Spleen (tissue), 11 donors: Measurements from ENCODE around the gene AHDC1. TPM values are rescaled to one million over a fixed set of nuclear protein-coding genes. Genes with fewer than 3 reads are reported as not detected.

ENCODE experiments used
- DNase-seq: peaks from one replicate; pipeline ENCODE4 v3.0.0-alpha.2; 2020
- H3K27ac ChIP-seq, 8 donors: fragments of 200-600 bp; sonication (generic) in 7 of 8; 1 replicate in 4 of 8; 2 replicates in 4 of 8; pipeline versions ENCODE4 v1.5.0 to v1.8.0; 2016 to 2021; ENCODE audit warnings: inconsistent platforms in 4 of 8, mild to moderate bottlenecking in 4 of 8, moderate library complexity in 1 of 8
- H3K27me3 ChIP-seq, 7 donors: fragments of 200-600 bp; sonication (generic) in 6 of 7; replicated peaks in 1 of 7; 1 replicate in 4 of 7; 2 replicates in 3 of 7; pipeline versions ENCODE4 v1.5.0 to v1.8.0; 2016 to 2021; ENCODE audit warnings: inconsistent platforms in 3 of 7, mild to moderate bottlenecking in 1 of 7
- H3K36me3 ChIP-seq, 6 donors: fragments of 200-600 bp; sonication (generic) in 5 of 6; 1 replicate in 4 of 6; 2 replicates in 2 of 6; pipeline versions ENCODE4 v1.5.0 to v1.8.0; 2016 to 2021; ENCODE audit warnings: inconsistent platforms in 2 of 6
- H3K4me1 ChIP-seq, 6 donors: fragments of 200-600 bp; sonication (generic) in 5 of 6; 1 replicate in 3 of 6; 2 replicates in 3 of 6; pipeline versions ENCODE4 v1.5.0 to v1.8.0; 2016 to 2021; ENCODE audit warnings: inconsistent platforms in 3 of 6
- H3K4me3 ChIP-seq, 8 donors: fragments of 200-600 bp; sonication (generic) in 7 of 8; 1 replicate in 4 of 8; 2 replicates in 4 of 8; pipeline versions ENCODE4 v1.5.0 to v1.8.0; 2016 to 2021; ENCODE audit warnings: inconsistent platforms in 4 of 8, mild to moderate bottlenecking in 4 of 8, moderate library complexity in 2 of 8
- H3K9me3 ChIP-seq, 8 donors: fragments of 200-600 bp; sonication (generic) in 7 of 8; 1 replicate in 4 of 8; 2 replicates in 4 of 8; pipeline versions ENCODE4 v1.5.0 to v1.8.0; 2016 to 2021; ENCODE audit warnings: inconsistent platforms in 4 of 8
- POLR2A ChIP-seq, 3 donors: fragments of 450-650 bp; IDR thresholded peaks; one replicate each; pipeline ENCODE4 v1.5.1; 2017; ENCODE audit warnings: antibody characterized with exemption in 3 of 3, mild to moderate bottlenecking in 1 of 3
- POLR2AphosphoS5 ChIP-seq, 3 donors: sonication (generic); formaldehyde crosslinking; IDR thresholded peaks; one replicate each; pipeline ENCODE4 v1.5.1; 2017; ENCODE audit warnings: antibody characterized with exemption in 3 of 3
- WGBS, 5 donors: extraction: QIAGEN DNeasy Blood & Tissue Kit in 3 of 5; methylation state at CpG; one replicate each; pipeline versions ENCODE4 v1.1.5 to v1.1.7; 2013 to 2018; 5-methylcytosine and 5-hydroxymethylcytosine counted together
- intact Hi-C: fragments of 100-400 bp; cut with DNase I; formaldehyde crosslinking; loops from one replicate; pipeline ENCODE4 v1.15.0; 2023; ENCODE audit warnings: low total_unique reads
- polyA plus RNA-seq, 3 donors: library from polyadenylated mRNA; stranded (reverse); fragments of 200-250 nt; gene quantifications; one replicate each; pipeline ENCODE4 v1.2.1, GENCODE V29; 2013
- total RNA-seq, 7 donors: library from RNA; depleted of rRNA in 3 of 7; stranded (reverse); fragments of >200 nt in 3 of 7; fragmentation: NEBNext Ultra II Directional in 4 of 7; extraction: Animal tissue kit (Norgen Biotek cat#: 25700) in 4 of 7; gene quantifications; one replicate each; pipeline versions ENCODE4 v1.1.0 to v1.2.1, GENCODE V29; 2016 to 2021
- TF ChIP-seq, protein P1 (sequence below), 11 experiments: fragments of 200-600 bp in 7 of 11; fragments of 450-650 bp in 4 of 11; sonication (generic) in 4 of 11; IDR thresholded peaks in 8 of 11; conservative IDR thresholded peaks in 3 of 11; 1 replicate in 7 of 11; 2 replicates in 4 of 11; pipeline versions ENCODE4 v1.4.0 to v1.8.0; 2016 to 2021; ENCODE audit warnings: antibody characterized with exemption in 11 of 11, inconsistent platforms in 4 of 11, mild to moderate bottlenecking in 1 of 11
- donor health status: healthy with polysubstance abuse.
- donor health status: DM: no; HTN: no; CAD: no; lungs with moderate emphysema.
- donor health status: DM: no; HTN: no; CAD: no.
- donor health status: Bipolar disorder and iron deficiency.
- donor health status: healthy.
- donor health status: DM: no; HTN: no; CAD: no.
- donor health status: DM: yes; HTN: yes; CAD: no.

Gene AHDC1
- total and polyA plus RNA-seq, 10 donors: 3.2 to 104 (median 42.7) TPM

DNA sequence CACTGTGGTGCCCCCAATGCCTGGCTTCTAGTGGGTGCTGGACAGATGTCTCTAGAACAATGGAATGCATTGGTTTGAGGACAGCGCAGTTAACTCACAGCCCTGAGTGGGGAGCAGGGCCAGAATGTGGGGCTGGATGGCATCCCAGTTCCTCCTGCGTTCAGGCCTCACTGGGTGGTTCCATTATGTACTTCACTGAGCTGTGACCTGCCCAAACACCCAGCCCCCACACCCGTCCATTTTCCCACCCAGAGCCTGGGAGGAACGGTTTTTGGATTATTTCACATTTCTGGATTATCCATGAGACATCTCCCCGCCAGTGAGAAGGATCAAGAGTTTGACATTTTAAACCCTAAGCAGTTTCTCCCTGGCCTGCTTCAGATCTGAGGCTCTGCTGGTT is 58.7 kb downstream of the AHDC1 start:
- H3K27me3 ChIP-seq: no peaks in the 10 kb centered on the region
- H3K9me3 ChIP-seq: no peaks in the 10 kb centered on the region
- intact Hi-C loops: no loop called here
- H3K4me3 ChIP-seq: no peak overlapping the region
- TF ChIP-seq POLR2A (IDR thresholded peaks at IDR 0.05): no peak
- TF ChIP-seq, protein P1, sequence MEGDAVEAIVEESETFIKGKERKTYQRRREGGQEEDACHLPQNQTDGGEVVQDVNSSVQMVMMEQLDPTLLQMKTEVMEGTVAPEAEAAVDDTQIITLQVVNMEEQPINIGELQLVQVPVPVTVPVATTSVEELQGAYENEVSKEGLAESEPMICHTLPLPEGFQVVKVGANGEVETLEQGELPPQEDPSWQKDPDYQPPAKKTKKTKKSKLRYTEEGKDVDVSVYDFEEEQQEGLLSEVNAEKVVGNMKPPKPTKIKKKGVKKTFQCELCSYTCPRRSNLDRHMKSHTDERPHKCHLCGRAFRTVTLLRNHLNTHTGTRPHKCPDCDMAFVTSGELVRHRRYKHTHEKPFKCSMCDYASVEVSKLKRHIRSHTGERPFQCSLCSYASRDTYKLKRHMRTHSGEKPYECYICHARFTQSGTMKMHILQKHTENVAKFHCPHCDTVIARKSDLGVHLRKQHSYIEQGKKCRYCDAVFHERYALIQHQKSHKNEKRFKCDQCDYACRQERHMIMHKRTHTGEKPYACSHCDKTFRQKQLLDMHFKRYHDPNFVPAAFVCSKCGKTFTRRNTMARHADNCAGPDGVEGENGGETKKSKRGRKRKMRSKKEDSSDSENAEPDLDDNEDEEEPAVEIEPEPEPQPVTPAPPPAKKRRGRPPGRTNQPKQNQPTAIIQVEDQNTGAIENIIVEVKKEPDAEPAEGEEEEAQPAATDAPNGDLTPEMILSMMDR (IDR thresholded peaks at IDR 0.05 in 8 of 11, conservative IDR thresholded peaks at IDR 0.05 in 3 of 11): no peak
- no peak for TF ChIP-seq POLR2AphosphoS5 (IDR thresholded peaks at IDR 0.05)
- peak overlapping the region in 7 of 8 donors; percentile 43 to 74 (median 65) for H3K27ac ChIP-seq
- H3K4me1 ChIP-seq: peaks cover 15 to 86% (median 50%) of the 10 kb centered on the region in 6 donors
- DNase-seq: no peak
- 61 to 82% (median 68%) methylated on average over 5 of the region's 5 CpGs for WGBS, 5 donors
- peaks cover 0 to 69% (median 31%) of the 10 kb centered on the region in 6 donors for H3K36me3 ChIP-seq

DNA sequence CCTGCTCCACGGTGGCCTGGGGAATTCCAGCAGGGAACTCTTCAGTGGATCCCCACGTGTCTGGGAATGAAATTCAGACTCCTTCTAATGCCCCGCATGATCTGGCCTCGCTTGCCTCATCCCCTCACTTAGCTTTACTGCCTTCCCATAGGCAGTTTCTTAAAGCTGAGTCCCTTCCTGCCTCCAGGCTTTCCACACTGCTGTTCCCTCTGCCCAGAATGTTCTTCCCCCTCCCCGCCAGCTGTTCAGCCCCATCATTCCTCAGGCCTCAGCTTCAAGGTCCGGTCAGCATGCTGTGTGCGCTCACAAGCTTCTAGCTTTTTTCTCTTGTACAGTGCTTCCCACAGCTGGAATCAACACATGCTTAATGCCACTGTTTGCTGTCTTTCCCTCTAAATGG is 59.1 kb downstream of the AHDC1 start:
- 70 to 91% (median 79%) methylated on average over 7 of the region's 7 CpGs for WGBS, 5 donors
- peaks cover 0 to 65% (median 27%) of the 10 kb centered on the region in 6 donors for H3K36me3 ChIP-seq

DNA sequence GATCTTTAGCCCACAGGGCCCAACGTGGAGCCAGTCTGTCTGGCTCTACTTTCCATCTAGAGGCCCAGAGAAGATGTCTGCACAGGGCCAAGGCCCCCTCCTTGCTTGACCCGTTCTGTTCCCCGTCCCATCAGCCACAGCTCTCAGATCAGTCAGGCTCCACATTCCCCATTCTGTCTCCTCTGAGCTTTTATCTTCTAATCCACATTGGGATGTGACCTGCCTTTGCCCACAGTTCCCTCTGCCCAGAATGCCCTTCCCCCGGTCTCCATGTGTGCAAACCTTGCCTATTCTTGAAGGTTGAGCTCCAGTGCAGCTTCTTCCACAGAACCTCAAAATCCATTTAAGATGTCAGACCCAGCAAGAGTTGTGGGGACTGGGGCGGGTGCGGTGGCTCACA is 60.7 kb downstream of the AHDC1 start:
- Histone ChIP-seq H3K4me3 (no peak overlapping the region), H3K27me3 (no peaks in the 10 kb centered on the region), H3K9me3 (no peaks in the 10 kb centered on the region), H3K4me1 (peaks cover 15 to 92% (median 56%) of the 10 kb centered on the region in 6 donors), H3K27ac (peak overlapping the region in 7 of 8 donors; percentile 60 to 74 (median 68)), H3K36me3 (peaks cover 0 to 54% (median 12%) of the 10 kb centered on the region in 6 donors)
- no peak for DNase-seq
- intact Hi-C loops: no loop called here
- TF ChIP-seq POLR2A (IDR thresholded peaks at IDR 0.05): no peak
- TF ChIP-seq, protein P1 (IDR thresholded peaks at IDR 0.05 in 8 of 11, conservative IDR thresholded peaks at IDR 0.05 in 3 of 11): no peak
- no peak for TF ChIP-seq POLR2AphosphoS5 (IDR thresholded peaks at IDR 0.05)
- WGBS, 5 donors: 86 to 95% (median 89%) methylated on average over 6 of the region's 6 CpGs

More for the DNA sequence above, 59.1 kb downstream of the AHDC1 start:
- Histone ChIP-seq H3K4me1 (peaks cover 15 to 88% (median 52%) of the 10 kb centered on the region in 6 donors), H3K27me3 (no peaks in the 10 kb centered on the region), H3K27ac (peak overlapping the region in 7 of 8 donors; percentile 41 to 74 (median 65)), H3K4me3 (no peak overlapping the region), H3K9me3 (no peaks in the 10 kb centered on the region)
- no peak for DNase-seq
- TF ChIP-seq POLR2A (IDR thresholded peaks at IDR 0.05): no peak
- TF ChIP-seq POLR2AphosphoS5 (IDR thresholded peaks at IDR 0.05): no peak
- TF ChIP-seq, protein P1 (IDR thresholded peaks at IDR 0.05 in 8 of 11, conservative IDR thresholded peaks at IDR 0.05 in 3 of 11): no peak
- intact Hi-C loops: no loop called here

DNA sequence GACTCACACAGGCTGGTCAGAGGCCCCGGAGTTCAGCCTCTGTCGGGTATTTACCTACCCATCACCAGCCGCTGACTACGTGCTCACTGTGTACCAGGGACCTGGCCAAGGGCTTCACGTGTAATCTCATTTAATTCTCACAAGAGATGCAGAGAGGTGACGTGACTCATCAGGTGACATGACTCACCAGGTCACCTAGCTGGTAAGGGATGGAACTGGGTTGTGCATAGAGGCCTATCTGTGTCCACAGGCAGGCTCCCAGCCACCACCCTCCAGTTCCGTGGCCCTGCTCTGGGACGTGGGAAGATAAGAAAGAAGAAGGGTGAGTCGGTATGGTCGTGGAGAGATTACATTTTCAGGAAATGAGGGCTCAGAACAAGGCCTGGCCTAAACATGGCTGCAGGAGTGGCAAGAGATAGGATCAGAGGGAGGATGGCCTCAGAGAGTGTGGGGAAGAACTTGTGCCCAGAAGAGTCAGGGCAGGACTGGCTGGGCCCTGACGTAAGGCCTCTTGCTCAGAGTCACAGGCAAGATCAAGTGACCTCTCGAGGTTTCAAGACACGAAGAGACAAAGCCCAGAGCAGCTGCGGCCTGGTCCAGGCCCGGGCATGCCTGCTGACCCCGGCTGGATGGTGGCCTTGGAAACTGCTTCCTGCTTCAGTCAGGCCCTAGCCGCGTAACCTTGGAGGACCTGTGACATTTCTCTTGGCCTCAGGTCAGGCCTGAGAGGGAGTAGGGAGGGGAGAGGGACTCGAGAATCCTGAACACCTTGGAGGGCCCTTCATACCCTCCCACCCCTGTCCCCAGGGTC is 61.3 kb downstream of the AHDC1 start:
- Histone ChIP-seq H3K27ac (peak overlapping the region; percentile 42 to 74 (median 64)), H3K4me1 (peaks cover 15 to 94% (median 58%) of the 10 kb centered on the region in 6 donors), H3K27me3 (no peaks in the 10 kb centered on the region), H3K36me3 (peaks cover 0 to 52% (median 6%) of the 10 kb centered on the region in 6 donors), H3K4me3 (no peak overlapping the region), H3K9me3 (no peaks in the 10 kb centered on the region)
- intact Hi-C loops: no loop called here
- DNase-seq: no peak
- 61 to 73% (median 65%) methylated on average over 14 to 19 of the region's 19 CpGs for WGBS, 5 donors
- TF ChIP-seq POLR2A (IDR thresholded peaks at IDR 0.05) (no peak), POLR2AphosphoS5 (IDR thresholded peaks at IDR 0.05) (peak; percentile 47 to 72 (median 66))
- TF ChIP-seq, protein P1 (IDR thresholded peaks at IDR 0.05 in 8 of 11, conservative IDR thresholded peaks at IDR 0.05 in 3 of 11): no peak
